Endothelial cell of umbilical vein (primary cell): Measurements from ENCODE around the gene PPP4C.

Experiments used
- EZH2 ChIP-seq: IDR thresholded peaks from 2 replicates; pipeline ENCODE4 v1.6.1; 2012; ENCODE audit warnings: borderline replicate concordance, low read depth, mild to moderate bottlenecking, moderate library complexity, low read length, inconsistent platforms; ENCODE audit not compliant: severe bottlenecking
- FOS ChIP-seq: IDR thresholded peaks from 2 replicates; pipeline ENCODE4 v1.6.1; 2011; ENCODE audit warnings: mild to moderate bottlenecking, low read length, moderate library complexity, borderline replicate concordance; ENCODE audit not compliant: insufficient read depth
- POLR2A ChIP-seq: IDR thresholded peaks from 2 replicates; pipeline ENCODE4 v1.6.1; 2012; ENCODE audit warnings: low read depth, mild to moderate bottlenecking, control low read depth, low read length
- POLR2AphosphoS5 ChIP-seq: IDR thresholded peaks from 2 replicates; pipeline ENCODE4 v1.6.1; 2012; ENCODE audit warnings: low read depth, mild to moderate bottlenecking, control low read depth, low read length, moderate library complexity; ENCODE audit not compliant: insufficient read depth
- TF ChIP-seq, protein P1 (sequence below), 2 donors: IDR thresholded peaks; 1 replicate in 1 of 2; 2 replicates in 1 of 2; pipeline ENCODE4 v1.5.1; 2011; ENCODE audit warnings: low read length in 2 of 2, mild to moderate bottlenecking in 2 of 2, moderate library complexity in 2 of 2, control low read depth in 1 of 2, inconsistent platforms in 1 of 2, low read depth in 1 of 2; ENCODE audit not compliant: insufficient read depth in 1 of 2; ENCODE audit errors: extremely low read depth in 1 of 2

- TF ChIP-seq EZH2 (no peak), POLR2A (no peak), FOS (no peak), POLR2AphosphoS5 (no peak)
- TF ChIP-seq, protein P1, sequence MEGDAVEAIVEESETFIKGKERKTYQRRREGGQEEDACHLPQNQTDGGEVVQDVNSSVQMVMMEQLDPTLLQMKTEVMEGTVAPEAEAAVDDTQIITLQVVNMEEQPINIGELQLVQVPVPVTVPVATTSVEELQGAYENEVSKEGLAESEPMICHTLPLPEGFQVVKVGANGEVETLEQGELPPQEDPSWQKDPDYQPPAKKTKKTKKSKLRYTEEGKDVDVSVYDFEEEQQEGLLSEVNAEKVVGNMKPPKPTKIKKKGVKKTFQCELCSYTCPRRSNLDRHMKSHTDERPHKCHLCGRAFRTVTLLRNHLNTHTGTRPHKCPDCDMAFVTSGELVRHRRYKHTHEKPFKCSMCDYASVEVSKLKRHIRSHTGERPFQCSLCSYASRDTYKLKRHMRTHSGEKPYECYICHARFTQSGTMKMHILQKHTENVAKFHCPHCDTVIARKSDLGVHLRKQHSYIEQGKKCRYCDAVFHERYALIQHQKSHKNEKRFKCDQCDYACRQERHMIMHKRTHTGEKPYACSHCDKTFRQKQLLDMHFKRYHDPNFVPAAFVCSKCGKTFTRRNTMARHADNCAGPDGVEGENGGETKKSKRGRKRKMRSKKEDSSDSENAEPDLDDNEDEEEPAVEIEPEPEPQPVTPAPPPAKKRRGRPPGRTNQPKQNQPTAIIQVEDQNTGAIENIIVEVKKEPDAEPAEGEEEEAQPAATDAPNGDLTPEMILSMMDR (IDR thresholded peaks at IDR 0.05; ENCODE audit: extremely low read depth in 1 of 2, insufficient read depth in 1 of 2, low read depth in 1 of 2, low read length in 2 of 2), result no peak
Measured at GRCh38 chr16:30067584-30067916, 8.2 kb upstream of the PPP4C start.
